ENCODE data around the gene DDX56. TPM values are rescaled to one million over a fixed set of nuclear protein-coding genes. Genes with fewer than 3 reads are reported as not detected.

DDX56 gene
- total RNA-seq, 1 experiment from 2014 or later = 154 TPM

GRCh38 chr7:44538798-44539668 is 34.7 kb downstream of the DDX56 start:
- H3K27ac Mint-ChIP-seq (ENCODE audit: unreplicated experiment) = no peak overlapping the region
- H3K36me3 ChIP-seq (ENCODE audit: control insufficient read depth, insufficient read depth, low read length) = peaks cover 1% of the 10 kb centered on the region
- BruUV-seq (replicated peaks) = no TSS peak
- no peak overlapping the region for H3K4me3 Mint-ChIP-seq (ENCODE audit: unreplicated experiment)
- no peak overlapping the region for H3K4me3 ChIP-seq (ENCODE audit: low read depth, low read length)
- TF ChIP-seq CTCF (IDR thresholded peaks at IDR 0.05; ENCODE audit: insufficient read depth in 1 of 2, low read depth in 1 of 2, low read length in 1 of 2, severe bottlenecking in 1 of 2, unreplicated experiment in 1 of 2) = no peak
- no peak for DNase-seq
- H3K9me3 Mint-ChIP-seq (ENCODE audit: unreplicated experiment) = no peaks in the 10 kb centered on the region
- H3K36me3 Mint-ChIP-seq (ENCODE audit: insufficient read depth, unreplicated experiment) = peaks cover 3% of the 10 kb centered on the region
- POLR2A ChIA-PET = no interaction called here
- H3K4me1 ChIP-seq = peaks cover 31% of the 10 kb centered on the region
- no peaks in the 10 kb centered on the region for H3K27me3 Mint-ChIP-seq (ENCODE audit: insufficient read depth, unreplicated experiment)
- CTCF ChIA-PET = no interaction called here
- intact Hi-C loops (cut with micrococcal nuclease; ENCODE audit: unreplicated experiment) = no loop called here
- no peaks in the 10 kb centered on the region for H3K27me3 ChIP-seq (replicated peaks; ENCODE audit: control insufficient read depth, insufficient read depth, low read length)
- no peaks in the 10 kb centered on the region for H3K9me3 ChIP-seq
- H3K4me1 Mint-ChIP-seq (ENCODE audit: low read depth, unreplicated experiment) = peaks cover 27% of the 10 kb centered on the region

- POLR2A ChIA-PET = no interaction called here
- Mint-ChIP-seq H3K4me3 (ENCODE audit: unreplicated experiment) (no peak overlapping the region), H3K9me3 (ENCODE audit: unreplicated experiment) (no peaks in the 10 kb centered on the region), H3K4me1 (ENCODE audit: low read depth, unreplicated experiment) (peaks cover 26% of the 10 kb centered on the region), H3K36me3 (ENCODE audit: insufficient read depth, unreplicated experiment) (peaks cover 5% of the 10 kb centered on the region), H3K27ac (ENCODE audit: unreplicated experiment) (no peak overlapping the region), H3K27me3 (ENCODE audit: insufficient read depth, unreplicated experiment) (no peaks in the 10 kb centered on the region)
- intact Hi-C loops (cut with micrococcal nuclease; ENCODE audit: unreplicated experiment) = no loop called here
- Histone ChIP-seq H3K4me1 (peaks cover 25% of the 10 kb centered on the region), H3K36me3 (ENCODE audit: control insufficient read depth, insufficient read depth, low read length) (peaks cover 1% of the 10 kb centered on the region), H3K27me3 (replicated peaks; ENCODE audit: control insufficient read depth, insufficient read depth, low read length) (no peaks in the 10 kb centered on the region), H3K9me3 (no peaks in the 10 kb centered on the region), H3K4me3 (ENCODE audit: low read depth, low read length) (no peak overlapping the region)
- BruUV-seq (replicated peaks) = no TSS peak
- CTCF ChIA-PET = no interaction called here
- TF ChIP-seq CTCF (IDR thresholded peaks at IDR 0.05; ENCODE audit: insufficient read depth in 1 of 2, low read depth in 1 of 2, low read length in 1 of 2, severe bottlenecking in 1 of 2, unreplicated experiment in 1 of 2) = no peak
- DNase-seq = no peak
These were observed 35.5 kb downstream of the DDX56 start for GRCh38 chr7:44538093-44538797.

GRCh38 chr7:44537442-44537841 is 36.3 kb downstream of the DDX56 start:
- H3K27me3 Mint-ChIP-seq (ENCODE audit: insufficient read depth, unreplicated experiment) = no peaks in the 10 kb centered on the region
- H3K9me3 Mint-ChIP-seq (ENCODE audit: unreplicated experiment) = no peaks in the 10 kb centered on the region
- Histone ChIP-seq H3K36me3 (ENCODE audit: control insufficient read depth, insufficient read depth, low read length) (peaks cover 1% of the 10 kb centered on the region), H3K4me1 (peaks cover 20% of the 10 kb centered on the region), H3K9me3 (no peaks in the 10 kb centered on the region), H3K27me3 (replicated peaks; ENCODE audit: control insufficient read depth, insufficient read depth, low read length) (no peaks in the 10 kb centered on the region), H3K4me3 (ENCODE audit: low read depth, low read length) (no peak overlapping the region)
- no peak overlapping the region for H3K27ac Mint-ChIP-seq (ENCODE audit: unreplicated experiment)
- H3K36me3 Mint-ChIP-seq (ENCODE audit: insufficient read depth, unreplicated experiment) = peaks cover 5% of the 10 kb centered on the region
- no peak overlapping the region for H3K4me3 Mint-ChIP-seq (ENCODE audit: unreplicated experiment)
- BruUV-seq (replicated peaks) = no TSS peak
- H3K4me1 Mint-ChIP-seq (ENCODE audit: low read depth, unreplicated experiment) = peaks cover 18% of the 10 kb centered on the region
- DNase-seq = no peak
- TF ChIP-seq CTCF (IDR thresholded peaks at IDR 0.05; ENCODE audit: insufficient read depth in 1 of 2, low read depth in 1 of 2, low read length in 1 of 2, severe bottlenecking in 1 of 2, unreplicated experiment in 1 of 2) = no peak
- ChIA-PET POLR2A (no interaction called here), CTCF (interaction anchor here (0.7 kb wide), 1 partner anchor 199 kb away, joined by 3 read pairs; no protein-coding TSS in a partner anchor)
- intact Hi-C loops (cut with micrococcal nuclease; ENCODE audit: unreplicated experiment) = no loop called here
